COLO829 (cell line): ENCODE measurements around the gene PMEPA1.

ENCODE experiments used
- DNase-seq: peaks from one replicate; pipeline ENCODE4 v3.0.0; 2012; ENCODE audit warnings: low spot score

PMEPA1 gene

DNA sequence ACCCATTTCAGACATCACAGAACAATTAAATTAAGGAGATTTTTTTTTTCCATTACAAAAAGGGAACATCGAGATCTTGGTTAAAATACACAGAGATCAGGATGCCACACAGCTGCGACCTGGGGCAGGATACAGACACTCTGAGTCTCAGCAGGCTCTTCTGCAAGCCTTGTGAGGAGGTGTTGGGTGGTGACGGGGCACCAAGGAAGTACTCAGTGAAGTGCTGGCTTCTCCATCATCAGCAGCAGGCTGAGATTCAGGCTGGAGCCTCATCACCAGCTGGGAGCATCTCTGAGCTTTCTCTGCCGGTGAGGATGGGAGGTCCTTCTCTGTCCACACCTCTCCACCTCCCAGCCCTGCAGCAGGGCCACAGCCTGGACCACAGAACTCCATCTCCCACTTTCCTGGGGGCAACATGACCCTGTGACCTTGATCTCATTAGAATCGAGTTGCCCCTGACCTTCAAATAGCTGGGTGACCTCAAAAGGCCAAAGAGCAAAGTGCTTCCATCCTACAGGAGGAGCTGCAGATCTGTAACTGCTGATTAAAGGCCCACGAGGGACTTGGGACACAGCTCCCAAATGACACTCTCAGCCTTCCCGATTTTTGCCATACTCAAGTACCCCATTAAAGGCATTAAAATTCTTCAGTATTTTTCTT, 16.0 kb downstream of the PMEPA1 start:
- DNase-seq, result no peak

DNA sequence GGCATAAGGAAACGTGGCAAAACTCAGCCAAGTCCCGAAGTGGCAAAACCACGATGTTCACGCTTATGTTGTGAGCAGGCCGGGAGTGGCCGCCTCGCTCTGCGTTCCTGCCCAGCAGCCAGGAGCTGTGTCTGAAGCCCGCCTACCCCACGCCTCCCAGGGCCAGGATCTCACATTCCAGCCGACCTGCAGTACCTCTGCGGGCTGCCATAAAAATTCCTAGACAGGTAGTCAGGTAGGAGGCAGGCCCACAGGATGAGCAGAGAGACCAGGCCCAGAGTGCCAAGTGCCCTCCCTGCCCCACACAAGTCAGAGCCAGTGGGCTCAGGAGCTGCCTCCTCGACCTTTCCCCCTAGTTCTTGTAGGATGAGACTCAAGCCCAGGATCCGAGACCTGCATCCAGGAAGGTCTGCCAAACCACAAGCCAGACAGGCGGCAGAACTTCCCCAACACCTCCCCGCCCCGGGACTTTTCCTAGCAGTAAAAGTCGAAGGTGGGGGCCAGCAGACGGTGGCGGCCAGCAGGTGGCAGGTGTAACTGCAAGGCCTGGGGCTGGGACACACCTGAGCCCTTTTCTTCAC, 16.7 kb downstream of the PMEPA1 start:
- no peak for DNase-seq

DNA sequence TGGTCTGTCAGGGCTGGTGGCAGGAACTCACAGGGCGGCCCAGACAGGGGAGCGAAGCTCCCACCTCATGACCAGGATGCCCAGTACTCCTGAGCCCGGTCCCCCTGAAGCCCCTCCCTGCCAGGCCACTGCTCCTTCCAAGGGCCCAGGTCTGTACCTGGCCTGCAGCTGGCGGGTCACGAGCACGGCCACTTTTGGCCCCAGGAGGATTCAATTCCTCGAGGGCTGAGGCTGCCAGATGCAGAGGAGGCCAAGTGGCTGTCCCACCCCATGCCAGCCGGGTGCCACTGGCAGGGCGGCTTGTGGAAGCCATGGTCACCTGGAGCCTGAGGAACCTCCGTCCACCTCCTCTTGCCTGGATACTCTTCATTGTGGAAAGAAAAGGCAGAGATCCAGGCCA, 17.4 kb downstream of the PMEPA1 start:
- DNase-seq, result no peak

DNA sequence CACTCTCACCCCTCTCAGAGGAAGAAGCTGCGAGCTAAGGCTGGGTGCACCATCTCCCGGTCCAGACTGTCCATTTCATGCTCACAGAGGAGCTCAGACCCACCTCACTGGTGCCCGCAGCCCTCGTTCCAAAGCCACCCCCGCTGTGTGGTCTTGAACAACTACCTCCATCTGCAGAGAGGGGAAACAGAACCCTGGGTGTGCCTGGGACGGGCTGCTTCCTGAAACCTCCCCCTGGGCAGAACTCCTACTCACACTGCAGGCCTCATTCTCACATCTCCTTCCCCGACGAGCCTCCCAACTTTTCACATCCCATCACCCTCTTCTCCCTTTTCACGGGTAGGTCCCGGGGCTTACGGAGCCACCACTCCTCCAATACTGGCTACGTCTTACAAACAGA, 18.1 kb downstream of the PMEPA1 start:
- DNase-seq, result no peak

DNA sequence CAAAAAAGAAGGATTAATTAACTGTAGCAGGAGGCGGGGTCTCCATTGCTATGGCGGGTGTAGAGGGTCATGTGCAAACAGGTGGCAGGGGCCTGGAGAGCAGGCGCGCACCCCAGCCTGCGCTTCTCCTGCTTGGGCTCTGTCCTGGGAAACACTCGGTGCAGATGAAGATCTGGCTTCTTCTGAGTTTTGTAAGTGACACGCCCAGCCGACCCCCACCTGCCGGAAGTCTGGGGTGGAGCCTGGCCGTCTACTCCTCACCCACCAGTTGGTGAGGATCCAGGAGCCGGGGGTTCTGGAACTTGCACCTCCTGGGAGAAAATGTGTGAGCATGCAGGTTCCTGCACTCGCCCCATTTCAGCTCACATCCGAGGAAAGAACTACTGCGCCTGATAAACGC, 19.3 kb downstream of the PMEPA1 start:
- no peak for DNase-seq

DNA sequence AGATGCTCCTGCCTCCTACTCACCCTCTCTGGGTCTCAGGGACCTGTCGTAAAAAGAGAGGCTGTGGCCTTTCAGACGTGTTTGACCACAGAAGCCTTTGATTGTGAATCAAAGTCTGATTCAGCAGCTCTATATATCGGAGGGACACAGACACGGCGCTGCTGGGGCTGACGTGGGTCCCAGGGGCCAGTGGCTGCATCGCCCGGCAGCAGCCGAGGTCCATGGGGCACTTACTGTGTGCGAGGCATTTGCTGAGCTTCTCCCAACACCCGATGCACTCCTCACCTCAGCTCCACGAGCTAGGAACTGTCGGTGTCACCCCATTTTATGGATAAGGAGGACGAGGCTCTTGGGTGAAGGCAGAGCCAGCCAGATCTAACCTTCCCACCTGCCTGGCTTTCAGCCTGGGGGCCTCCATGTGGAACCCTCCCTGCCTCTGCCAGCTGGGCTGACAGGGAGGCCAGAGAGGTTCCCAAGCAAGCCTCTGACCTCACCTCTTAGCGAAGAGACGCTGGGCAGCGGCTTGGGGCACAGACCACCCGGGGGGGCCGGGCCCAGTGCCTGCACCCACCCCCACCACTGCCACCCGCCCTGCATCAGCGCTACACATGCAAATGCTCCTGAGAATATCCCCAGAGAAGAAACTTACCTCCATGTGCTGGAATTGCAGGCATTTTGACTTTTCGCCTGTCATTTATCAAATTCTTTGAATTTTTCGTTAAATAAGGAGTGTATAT, 19.9 kb downstream of the PMEPA1 start:
- DNase-seq, result no peak

DNA sequence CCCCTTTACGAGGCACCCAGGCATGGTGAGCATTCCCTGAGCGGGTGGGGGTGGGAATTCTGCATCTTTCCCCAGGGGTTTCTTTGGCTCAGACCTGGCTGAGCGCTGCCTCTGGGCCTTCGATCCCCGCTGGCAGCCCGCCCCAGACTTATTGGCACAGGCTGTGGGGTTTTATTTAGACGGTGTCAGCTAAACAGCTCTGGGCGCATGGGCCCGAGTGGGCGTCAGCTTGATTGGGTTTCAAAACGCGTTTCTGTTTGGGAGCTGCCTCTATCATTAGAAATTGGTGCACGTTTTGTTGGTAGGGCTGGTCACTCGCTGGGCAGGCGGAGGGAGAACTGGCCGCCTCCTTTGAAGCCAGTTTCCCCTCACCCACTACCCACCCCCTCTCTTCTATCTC, 21.0 kb downstream of the PMEPA1 start:
- no peak for DNase-seq

DNA sequence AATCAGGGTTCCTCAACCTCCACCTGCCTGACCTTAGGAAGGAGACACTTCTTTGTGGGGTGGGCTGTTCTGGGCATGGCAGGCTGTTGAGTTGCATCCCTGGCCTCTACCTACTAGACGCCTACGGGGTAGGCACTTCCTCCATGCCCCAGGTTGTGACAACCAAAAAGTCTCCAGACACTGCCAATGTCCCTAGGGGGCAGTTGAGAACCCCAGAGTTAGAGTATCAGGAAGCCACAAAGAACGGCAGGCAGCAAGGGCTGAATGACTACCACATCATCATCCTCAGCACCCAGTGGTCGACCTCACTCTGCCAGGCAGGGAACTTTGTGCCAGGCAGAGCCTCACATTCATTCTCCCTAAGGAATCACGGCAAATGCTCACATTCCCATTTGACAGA, 21.5 kb downstream of the PMEPA1 start:
- DNase-seq, result no peak

DNA sequence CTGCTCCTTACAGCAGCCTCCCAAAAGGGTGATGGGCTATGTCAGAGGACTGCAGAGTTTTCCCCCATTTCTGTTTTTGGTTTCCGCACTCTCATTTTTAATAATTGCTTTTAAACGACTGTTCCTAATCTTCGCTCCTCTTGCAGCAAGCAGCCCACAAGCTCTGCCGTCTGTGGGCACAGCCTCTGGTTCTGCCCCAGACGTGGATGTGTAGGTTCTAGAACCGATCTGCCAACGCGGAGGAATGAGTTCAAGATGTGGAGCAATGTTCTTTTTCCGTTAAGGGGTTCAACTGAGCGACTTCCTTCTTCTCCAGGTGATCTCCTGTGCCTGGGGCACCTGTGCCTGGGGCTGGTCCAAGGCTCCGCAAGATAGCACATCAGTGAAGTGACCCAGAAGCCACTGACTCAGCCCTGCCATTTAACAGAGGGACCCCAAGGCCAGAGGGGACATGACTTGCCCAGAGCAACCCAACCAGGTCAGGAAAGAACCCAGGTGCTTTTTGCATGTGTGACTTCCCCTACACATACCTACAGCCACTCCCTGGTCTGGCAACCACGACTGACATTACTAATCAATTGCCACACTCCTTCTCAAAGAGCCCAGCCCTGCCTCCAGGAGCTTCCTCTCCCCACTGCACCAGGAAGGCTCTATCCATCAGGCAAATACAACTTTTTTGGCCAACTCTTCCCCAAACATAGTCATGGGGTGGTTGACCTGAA, 22.7 kb downstream of the PMEPA1 start:
- no peak for DNase-seq

DNA sequence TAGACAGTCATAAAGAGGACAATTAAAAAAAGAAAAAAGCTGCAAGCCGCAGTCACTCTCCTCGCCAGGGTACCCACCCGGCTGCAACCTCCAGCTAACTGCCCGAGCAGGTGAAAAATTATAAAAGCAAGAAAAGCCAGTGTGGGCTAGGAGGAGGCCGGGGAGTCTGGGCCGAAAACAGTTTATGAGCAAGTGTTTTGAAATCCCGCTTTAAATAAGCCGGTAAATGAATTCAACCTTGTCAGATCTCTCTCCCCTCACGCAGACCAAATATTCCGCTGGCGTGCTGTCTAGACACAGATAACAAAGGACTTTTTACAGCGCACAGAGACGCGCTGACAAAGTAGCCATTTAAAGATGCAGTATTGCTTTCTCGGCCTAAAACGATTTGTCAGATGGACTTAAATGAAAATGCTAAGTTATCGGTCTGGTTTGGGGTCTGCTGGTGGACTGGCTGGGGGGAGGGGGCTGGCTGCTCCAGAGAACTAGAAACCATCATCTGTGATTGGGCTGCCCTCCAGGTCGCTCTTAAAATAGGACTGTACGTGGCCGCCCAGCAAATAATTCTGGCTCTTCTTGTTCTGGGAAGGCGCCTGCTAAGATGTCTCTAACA, 24.6 kb downstream of the PMEPA1 start:
- peak; percentile 95 for DNase-seq

DNA sequence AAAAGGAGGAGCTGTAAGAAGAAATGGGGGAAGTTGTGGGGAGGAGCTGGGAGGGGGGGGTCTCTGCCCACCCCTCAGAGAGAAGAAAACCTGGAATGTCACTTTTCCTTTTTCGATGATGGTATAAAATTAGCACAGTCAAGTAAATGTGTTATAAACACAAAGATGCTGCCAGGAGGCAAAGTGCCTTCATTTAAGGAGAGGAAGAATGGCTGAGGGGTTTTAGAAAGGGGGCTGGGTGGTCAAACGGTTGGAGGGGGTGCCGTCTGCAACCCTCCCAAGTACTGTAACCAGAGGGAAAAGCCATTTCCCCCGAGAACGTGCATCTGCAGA, 25.0 kb downstream of the PMEPA1 start:
- no peak for DNase-seq

DNA sequence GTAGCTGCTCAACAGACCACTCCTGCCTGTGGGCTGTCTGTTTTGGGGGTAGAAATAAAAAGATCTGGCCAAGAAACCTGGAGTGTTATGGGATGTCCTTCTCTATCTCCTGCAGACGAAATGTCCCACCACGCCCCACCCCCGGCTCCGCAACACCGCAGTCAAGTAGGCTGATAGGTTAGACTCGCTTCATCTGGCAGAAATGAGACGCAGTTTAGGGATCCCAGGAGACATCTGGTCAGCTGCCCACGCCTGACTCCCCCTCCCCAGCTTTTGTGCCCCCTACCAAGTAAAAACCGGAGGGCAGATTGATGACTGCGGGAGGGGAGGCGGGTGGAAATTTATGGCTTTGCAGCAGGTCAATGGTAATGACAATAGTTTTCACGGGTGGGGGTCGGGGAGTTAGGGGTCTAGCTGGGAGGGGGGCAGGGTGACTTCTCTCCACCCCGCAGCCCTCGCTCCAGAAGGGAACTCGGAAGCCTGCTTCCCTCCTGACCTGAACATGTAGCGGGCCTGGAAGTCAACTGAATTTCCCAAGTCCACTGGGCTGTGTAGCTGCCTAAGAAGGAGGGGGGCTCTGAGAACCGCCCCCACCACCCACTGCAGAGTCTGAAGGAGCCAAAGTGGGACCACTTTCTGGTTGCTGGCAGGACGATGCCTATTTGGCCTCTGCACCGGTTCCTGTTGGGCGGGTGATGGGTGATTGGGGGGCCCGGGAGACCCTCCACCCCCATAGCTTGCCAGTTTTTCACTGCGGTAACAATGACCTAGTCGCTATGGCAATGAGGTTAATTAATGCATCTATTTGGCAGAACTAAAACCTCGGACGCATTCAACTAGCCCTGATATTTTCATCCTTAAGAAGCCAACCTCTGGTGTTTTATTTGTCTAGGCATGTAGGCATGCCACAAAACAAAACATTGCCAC, 25.7 kb downstream of the PMEPA1 start:
- DNase-seq, result no peak

DNA sequence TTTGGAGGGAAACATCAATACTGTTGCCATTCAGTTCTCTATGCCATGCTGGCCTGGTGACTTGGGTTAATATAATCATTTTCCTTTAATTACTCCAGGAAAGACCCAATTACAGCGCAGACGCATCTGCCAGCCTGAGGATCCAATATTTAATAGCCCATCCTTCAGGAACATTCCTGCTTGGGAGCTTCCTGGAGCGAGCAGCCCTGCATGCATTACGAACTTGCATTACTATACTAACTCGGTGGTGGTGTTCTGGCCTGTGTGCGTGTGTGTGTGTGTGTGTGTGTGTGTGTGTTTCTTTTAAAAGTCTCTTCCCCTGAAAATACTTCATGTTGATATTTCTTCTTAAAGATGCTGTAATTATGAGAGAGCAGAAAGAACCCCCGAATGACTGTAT, 26.5 kb downstream of the PMEPA1 start:
- no peak for DNase-seq

DNA sequence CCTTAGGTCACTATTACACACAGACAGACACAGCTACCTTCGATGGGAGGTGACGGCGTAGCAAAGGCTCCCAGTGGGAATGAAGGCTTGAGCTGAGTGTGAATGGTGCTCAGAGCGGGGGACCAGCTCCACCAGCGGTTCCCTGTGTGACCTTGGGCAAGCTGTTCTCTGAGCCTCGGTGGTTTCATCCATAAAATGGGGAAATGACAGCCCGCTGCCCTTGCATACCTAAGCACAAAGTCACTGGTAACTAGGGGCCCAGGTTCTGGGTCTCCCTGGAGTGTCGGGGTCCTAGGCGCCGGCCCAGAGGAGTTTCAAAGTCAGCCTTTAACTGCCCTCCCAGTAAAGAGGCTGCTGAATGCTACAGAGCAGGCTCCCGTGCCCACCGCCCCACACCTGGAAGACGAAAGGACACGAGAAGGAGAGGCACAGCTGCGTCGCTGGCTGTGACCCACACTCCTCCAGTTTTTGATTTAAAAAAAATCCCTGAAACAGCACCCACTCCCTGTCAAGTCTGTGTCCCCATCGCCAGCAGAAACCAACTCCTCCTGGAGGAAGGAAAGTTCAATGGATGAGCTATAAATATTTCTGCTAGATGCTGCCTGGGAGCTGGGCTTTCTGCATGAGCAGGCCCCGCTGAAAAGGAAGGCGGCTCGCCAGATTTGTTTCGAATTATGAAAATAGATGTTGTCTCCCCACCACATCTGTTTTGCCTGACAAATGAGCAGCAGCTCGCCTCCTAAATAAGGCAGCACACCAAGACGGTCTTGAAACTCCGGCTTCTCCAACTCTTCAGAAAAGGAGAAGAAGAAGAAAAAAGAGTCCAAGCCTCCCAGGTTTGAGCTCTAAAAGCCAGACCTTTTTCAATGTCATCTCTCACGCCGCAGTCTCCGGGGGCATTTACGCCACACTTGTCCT, 27.4 kb downstream of the PMEPA1 start:
- no peak for DNase-seq

DNA sequence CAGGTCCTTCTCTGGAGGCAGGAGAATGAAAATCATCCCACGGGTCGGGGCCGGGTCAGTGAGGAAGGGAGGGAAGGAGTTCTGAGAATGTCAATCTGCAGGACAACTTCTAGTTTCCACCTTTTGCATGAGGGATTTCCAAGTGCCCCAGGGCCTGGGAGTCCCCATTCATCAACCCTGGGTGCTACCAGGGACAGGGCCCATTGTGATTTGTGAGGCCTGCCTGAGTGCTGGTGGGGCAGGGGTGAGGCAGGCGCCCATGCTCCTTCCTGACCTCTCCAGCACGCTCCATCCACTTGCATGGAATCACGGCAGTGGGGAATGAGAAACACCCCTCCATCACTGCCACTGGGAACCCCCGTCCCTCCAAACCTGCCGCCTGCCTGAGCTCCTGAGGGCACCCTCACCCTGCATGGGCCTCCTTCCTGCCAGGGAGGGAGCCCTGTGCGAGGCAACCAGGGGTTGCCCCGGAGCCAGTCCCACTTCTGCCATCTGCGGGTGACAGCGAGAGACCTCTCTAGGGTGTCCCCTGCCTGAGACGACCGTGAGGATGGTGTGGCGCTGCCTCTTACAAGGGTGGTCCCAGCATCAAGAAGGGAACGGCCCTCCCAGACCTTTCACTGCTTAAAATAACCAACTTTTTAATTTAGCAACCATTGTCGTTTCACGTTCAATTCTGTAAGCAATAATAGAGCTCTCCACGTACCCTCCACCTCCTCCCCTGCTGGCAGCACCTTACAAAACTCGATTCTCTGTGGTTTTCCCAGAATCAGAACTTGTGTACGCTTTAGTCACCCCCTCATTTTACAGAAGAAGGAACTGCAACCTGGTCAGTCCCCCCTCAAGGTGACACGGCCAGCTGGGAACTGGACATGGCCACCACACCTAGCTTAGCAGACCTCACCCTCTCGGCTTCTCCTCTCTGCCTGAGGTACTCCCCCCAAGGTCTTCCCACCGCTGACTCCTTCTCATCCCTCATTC, 28.6 kb downstream of the PMEPA1 start:
- no peak for DNase-seq

DNA sequence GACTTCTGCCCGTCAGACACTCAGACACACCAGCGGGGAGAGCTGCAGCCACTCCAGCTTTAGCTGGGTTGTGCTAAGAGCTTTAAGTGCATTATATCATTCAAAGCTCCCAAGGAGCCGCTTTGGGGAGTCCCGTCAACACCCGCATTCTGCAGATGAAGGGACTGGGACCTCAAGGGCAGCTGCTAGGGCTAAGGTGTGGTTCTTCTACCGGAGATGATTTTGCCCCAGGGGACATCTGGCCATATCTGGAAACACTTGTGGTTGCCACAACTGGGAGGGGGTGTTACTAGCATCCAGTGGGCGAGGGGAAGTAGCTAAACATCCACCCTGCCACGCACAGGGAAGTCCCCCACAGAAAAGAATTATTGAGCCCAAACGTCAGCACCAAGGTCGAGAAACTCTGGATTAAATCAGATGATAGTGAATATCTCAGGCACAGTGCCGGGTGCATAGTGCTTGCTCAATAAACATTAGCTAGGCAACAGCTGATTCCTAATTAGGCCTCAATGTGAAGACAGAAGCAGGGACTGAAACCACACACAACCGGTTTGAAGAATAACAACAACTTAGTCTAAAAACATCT, 29.6 kb downstream of the PMEPA1 start:
- DNase-seq, result no peak

DNA sequence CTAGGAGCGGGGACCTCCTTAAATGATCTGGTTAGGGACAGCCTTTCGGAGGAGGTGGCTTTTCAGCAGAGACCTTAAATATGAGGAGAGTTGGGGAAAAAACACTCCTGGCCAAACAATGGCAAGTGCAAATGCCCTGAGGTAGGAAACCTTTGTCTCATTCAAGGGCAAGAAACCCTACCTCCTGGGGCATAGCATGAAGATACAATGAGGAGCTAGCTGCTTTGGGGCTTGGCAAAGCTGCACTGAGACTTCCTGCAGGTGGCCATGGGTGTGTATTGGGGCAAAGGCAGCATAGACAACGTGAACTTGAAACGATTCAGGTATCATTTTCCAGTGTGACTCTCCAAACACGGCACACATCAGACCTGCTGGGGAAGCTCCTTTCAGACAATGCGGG, 30.7 kb downstream of the PMEPA1 start:
- no peak for DNase-seq

DNA sequence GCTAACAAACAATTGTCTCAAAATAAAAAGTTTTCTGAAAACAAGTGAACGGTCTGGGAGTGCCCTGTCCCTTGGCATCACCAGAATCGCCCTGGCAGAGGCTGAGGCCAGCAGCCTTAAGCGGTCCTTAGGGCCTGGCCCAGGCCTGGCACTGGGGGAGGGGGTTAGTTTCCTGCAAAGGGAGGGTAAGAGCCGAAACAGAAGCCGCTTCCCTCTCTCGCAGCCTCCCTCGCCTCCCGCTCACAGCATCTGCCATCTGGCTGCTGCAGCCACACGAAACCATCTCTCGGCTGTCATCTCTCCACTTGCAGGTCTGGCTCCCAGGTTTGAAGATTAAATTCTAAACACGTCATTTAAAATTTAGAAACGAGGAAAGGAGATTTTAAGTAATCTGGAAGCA, 31.5 kb downstream of the PMEPA1 start:
- no peak for DNase-seq

DNA sequence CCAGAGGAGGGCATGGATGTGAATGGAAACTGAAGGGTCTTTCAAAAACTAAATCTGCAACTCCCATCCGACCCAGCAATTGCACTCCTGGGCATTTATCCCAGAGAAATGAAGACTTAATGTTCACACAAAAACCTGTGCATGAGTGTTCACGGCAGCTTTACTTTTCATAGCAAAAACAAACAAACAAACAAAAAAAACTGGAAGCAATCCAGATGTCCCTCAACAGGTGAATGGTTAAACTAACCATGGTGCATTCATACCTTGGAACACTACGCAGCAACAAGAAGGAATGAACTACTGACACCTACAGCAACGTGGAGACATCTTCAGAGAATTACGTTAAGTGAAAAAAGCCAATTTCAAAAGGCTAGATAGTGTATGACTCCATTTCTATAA, 32.2 kb downstream of the PMEPA1 start:
- DNase-seq, result no peak
